HL-60 (cell line): ENCODE results near the gene PDE3A.
"Not testable (repeated sequence)": the region's sequence is repeated elsewhere in the genome, so short reads cannot be mapped to it uniquely, and the experiment has no call there.

Experiments
- GABPA ChIP-seq: IDR thresholded peaks from 2 replicates; pipeline ENCODE4 v1.6.1; 2012; ENCODE audit warnings: low read depth
- POLR2AphosphoS5 ChIP-seq: IDR thresholded peaks from 2 replicates; pipeline ENCODE4 v1.6.1; 2012; ENCODE audit warnings: low read depth
- TF ChIP-seq, protein P1 (sequence below): IDR thresholded peaks from one replicate; pipeline ENCODE4 v1.5.1; 2011; ENCODE audit warnings: low read length, control low read depth, inconsistent platforms; ENCODE audit not compliant: insufficient read depth

GRCh38 chr12:20551742-20552442 is 183.6 kb downstream of the PDE3A start:
- TF ChIP-seq POLR2AphosphoS5, GABPA: not testable (repeated sequence)
- TF ChIP-seq, protein P1, sequence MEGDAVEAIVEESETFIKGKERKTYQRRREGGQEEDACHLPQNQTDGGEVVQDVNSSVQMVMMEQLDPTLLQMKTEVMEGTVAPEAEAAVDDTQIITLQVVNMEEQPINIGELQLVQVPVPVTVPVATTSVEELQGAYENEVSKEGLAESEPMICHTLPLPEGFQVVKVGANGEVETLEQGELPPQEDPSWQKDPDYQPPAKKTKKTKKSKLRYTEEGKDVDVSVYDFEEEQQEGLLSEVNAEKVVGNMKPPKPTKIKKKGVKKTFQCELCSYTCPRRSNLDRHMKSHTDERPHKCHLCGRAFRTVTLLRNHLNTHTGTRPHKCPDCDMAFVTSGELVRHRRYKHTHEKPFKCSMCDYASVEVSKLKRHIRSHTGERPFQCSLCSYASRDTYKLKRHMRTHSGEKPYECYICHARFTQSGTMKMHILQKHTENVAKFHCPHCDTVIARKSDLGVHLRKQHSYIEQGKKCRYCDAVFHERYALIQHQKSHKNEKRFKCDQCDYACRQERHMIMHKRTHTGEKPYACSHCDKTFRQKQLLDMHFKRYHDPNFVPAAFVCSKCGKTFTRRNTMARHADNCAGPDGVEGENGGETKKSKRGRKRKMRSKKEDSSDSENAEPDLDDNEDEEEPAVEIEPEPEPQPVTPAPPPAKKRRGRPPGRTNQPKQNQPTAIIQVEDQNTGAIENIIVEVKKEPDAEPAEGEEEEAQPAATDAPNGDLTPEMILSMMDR: not testable (repeated sequence)
